HG03196 (cell line): ENCODE data around the gene KLK8.

ENCODE experiments used
- ATAC-seq: cut with Tn5 transposase; IDR thresholded peaks from one replicate; pipeline ENCODE4 v1.9.1; 2021; ENCODE audit not compliant: unreplicated experiment

The KLK8 gene

DNA sequence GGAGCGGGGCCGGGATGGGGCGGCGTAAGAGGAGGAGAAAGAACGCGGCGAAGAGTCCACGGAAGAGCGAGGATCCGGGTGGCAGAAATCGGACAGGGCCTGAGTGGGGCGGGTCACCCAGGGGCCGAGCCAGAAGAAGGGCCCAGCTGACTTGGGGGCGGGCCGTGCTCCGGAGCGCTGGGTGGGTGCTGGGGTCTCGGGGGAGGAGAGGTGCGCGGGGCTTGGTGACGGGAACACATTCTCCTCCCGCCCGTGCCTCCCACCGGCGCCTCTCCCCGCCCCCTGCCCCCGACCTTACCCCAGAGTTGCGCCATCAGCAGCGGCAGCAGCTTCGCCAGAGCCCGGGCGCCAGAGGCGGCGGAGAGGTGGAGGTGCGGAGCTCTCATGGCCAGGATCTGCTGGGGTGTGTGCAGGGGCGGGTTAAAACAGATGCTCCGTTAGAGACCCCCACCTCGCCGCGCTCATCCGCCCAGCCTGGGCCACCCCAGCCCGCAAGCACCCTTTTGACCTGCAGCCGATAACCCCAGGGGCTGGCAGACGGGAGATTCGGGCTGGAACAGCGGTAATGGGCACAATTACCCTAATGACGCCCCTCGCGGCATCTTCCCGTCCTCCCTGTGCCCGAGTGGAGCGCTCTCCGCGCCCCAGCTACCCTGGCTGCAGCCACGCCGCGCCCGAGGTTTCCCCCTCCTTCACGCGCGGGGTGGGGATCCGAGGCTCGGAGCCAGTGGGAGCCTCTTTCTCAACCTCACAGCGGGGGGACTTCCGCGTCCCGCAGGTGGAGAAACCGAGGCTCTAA lies 17.5 kb upstream of the KLK8 start:
- no peak for ATAC-seq

DNA sequence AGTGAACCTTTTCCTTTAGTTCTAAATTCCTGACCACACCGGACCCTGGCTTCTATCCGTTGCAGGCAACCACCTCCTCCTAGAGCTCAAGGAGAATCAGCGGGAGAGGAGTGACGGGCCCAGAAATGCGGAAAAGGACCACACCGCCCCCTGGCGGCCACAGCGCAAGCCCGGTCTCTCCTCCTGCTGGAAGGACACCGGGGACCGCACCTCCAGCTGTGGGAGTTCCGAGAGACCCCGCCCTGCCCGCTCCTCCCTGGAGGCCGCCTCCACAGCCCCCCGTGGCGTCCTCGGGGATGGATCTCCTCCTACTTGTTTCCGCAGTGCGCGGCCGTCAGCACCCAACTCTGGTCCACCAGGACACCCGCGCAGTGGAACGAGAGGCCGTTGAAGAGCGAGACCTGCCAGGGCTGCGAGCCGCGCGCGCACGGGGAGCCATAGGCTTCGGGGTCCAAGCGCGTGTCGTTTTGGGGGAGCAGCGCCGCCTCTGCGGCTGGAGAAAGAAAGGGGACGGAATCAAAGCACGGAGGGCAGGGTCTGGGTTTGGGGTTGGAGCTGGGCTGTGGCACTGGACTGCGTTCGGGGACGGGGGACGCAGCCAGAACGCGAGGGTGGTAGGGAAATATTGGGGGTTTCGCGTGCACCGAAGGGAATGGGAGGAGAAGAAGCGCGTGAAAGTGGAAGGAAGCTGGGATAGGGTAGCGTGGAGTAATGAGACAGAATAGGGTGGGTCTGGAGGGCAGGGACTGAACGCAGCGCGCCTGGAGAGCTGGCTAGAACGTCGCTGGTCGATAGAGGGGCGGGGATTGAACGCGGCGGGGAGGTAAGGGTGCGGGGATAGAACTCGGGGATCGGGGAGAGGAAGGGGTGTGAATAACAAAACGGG lies 15.6 kb upstream of the KLK8 start:
- ATAC-seq = no peak

DNA sequence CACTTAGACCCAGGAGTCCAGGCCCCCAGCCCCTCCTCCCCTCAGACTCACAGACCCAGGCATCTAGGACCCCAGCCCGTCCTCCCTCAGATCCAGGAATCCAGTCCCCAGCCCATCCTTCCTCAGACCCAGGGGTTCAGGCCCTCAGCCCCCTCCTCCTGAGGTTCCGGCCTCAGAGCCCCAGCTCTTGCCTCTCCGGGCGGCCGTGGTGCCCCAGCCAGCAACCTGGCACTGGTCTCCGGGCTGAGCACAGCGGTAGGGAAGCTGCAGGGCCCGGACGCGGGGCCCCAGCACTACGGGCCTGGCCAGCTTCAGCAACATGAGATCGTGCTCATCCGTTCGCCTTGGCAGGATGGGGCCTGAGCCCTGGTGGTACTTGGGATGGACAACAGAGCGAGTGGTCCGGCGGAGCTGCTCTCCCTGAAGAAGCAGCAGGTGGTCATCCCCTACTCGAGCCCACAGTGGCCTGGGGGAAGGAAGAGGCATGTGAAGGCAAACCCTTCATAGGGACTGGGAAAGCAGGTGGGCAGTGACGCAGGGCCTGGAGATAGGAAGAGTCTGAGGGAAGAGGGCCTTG lies 14.4 kb upstream of the KLK8 start:
- ATAC-seq = no peak

DNA sequence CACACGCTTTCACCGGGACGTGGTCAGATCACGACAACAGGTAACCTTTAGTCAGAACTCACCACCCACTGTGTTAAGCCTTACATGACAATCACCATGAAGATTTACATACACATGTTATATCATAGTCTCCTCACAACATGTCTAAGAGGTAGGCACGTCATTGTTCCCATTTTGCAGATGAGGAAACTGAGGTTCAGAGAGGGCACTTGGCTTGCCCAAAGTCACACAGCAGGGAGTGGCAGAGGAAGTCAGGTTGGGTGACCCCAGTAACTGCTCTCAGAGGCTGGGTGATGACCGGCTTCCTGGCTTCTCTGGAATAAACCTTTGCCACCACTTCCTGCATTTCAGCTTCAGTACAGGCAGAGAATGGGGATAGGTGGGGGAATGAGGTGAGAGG lies 12.8 kb upstream of the KLK8 start:
- no peak for ATAC-seq

DNA sequence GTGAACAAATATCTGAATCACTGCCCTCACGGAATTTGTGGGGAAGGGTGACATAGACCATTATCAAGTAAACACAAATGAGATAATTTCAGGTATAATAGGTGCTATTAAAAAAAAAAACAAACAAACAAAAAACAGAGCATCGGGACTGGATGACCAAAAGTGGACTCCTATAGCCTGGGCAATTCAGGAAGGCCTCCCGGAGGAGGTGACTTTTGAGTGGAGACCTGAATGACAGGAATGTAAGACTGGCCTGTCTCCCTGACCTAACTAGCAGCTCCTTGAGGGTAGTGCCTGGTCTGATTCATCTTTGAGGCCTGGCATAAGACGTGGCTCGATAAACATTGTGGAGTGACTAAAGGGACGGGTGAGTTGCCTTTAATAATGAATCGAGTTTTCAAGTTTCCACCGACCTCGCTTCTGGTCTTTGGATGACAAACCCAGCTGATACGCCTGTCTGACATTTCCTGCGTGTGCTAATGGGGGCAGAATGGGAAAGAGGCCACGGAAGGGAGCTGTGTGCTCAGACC lies 11.3 kb upstream of the KLK8 start:
- no peak for ATAC-seq

DNA sequence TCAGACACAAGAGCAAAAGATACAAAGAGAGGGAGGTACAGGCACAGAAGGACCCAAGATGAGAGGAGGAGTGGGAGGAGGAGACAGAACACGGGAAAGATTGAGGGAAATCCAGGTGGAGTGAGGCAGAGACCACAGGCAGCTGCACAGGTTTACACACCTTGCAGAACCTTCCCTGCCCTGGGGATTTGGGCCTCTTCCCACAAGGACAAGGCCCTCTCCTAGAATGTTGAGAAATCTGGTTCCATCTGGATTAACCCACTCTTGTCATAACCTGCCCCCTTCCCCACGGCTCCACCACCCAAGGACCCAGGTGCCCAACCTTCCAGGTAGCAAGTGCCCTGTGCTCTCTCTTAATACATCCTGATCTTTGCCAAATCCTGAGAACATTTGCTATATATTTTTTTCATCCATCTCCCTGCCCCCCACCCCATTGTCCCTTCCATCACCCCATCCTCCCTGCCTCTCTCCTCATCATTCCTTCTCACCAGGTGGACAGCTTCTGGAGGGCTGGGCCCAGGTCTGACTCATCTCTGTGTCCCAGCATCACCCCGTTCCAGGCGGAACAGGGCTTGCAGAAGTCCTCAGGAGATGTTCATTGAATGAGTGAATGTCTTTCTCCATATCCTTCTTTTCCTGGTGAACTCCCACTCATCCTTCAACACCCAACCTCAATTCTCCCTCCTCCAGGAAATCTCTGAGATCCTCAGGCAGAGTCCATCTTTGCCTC lies 8.8 kb upstream of the KLK8 start:
- ATAC-seq = no peak

DNA sequence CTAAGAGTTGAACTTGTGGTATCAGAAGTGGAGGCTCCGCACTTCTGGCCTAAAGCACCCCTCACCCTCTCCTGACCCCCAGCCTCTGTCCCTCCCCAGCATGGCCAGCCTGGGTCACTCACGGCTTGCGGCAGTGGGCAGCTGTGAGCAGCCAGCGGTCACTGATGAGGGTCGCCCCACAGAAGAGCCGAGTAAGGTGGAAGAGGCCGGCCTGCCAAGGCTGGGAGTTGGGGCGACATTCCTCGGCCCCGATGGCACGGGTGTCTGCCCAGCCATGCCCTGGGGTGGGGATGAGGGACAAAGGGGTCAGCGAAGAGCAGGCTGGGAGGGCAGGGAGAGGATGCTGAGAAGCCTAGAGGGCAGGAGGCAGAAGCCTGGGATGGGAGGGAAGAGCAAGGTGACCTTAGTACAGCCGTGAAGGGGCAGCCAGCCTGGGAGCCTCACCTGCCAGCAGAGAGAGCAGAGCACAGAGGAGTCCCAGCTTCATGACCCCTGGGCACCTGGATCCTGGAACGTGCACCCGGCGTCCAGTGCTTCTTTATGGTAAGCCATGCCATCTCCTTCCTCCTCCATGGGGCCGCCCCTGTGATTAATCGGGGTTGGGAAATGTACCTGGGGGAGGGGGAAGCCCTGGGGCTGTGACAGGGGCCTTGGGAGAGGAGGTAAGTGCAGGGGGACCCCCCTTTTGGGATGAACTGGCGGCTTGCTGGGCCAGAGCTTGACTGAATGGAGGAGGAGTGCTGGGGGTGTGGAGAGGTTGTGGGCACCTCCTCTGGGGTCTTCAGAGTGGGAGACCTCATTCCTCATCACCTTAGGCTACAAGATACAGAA lies 7.9 kb upstream of the KLK8 start:
- ATAC-seq = no peak

DNA sequence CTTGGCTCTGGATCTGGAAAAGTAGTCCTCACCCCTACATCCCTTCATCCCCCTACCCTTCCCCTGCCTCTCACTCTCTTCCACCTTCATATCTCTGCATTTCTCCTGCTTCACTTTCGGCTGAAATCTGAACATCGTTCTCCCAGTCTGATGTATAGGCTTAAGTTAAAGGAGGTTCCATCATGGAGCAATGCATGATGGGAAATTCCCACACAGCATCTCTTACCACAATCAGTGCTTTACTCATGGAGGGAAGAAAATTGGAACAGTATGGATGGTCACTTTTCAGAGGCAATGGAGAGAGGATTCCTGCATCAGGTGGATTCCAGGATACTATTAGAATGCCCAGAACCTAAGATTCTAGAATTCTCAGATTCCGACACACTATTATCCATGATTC lies 6.1 kb upstream of the KLK8 start:
- no peak for ATAC-seq

DNA sequence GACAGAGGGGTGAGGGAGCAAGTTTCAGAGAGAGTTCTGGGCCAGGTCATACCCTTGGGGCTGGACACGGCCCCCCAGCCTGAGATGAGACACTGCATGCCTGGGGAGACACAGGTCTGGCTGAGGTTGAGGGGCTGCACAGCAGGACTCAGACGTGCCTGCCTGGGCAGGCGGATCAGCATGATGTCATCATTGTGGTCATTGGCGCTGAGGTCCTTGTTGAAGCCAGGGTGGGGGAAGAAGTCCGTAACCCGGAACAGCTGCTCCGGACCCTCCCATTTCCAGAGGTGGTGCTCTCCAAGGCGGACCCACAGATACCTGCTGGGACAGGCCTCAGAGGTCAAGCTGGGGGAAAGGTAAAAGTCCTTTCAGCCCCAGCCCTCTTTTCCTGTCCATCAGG lies 5.0 kb upstream of the KLK8 start:
- ATAC-seq = no peak

DNA sequence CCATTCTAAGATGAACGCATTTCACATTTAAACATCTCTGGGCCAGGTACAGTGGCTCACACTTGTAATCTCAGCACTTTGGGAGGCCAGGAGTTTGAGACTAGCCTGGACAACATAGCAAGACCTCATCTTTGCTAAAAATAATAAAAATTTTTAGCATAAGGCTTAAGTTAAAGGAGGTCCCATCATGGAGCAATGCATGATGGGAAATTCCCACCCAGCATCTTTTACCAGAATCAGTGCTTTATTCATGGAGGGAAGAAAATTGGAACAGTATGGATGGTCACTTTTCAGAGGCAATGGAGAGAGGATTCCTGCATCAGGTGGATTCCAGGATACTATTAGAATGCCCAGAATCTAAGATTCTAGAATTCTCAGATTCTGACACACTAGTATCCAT lies 3.8 kb upstream of the KLK8 start:
- ATAC-seq = no peak

DNA sequence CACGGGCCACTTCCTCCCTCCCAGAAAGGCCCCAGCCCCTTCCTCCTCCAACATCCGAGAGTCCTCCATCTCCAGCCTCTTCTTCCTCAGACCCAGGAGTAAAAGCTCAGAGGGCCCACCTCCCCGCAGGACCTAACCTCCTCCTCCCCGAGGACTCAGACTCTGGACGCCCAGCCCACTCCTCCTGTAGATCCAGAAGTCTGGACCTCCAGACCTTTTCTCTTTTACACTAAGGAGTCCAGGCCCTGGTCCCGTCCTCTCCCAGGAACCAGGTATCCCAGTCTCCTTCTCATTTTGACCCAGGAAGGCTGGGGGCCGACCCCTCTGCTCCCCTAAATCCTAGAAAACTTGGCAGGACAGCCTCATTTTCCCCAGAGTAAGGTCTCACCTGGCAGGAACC lies 1.9 kb upstream of the KLK8 start:
- ATAC-seq = no peak

DNA sequence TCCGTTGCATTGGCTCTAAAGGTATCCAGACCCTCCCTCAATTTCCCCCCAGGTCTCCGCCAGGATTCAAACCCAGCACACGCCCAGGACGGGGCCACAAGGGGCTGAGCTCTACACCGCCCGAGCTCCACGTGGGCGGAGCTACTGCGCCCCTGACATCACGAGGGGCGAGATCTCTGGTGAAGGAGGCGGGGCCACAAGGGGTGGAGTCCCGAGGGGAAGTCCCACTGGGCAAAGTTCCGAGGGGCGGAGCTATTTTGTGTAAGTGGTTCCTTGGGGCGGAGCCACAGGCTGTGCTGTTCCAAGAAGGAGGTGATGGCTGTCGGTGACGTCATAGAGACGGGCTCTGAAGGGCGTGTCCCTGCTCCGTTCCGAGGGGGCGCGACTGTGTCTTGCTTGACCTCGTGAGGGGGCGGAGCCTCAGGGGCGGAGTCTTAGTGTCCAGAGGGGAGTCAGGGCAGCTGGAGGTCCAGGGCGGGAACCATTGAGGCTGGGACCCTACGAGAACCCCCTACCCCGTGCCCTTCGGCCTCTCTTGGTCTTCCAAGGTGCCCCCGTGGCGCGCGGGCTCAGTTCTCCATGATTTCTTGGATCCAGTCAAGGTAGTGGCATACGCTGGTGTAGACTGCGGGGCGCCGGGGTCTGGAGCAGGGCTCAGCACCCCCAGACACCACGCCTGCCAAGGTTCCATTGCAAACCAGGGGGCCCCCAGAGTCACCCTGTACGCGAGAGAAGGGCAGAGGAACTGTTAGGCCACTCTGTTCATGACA lies 1.3 kb upstream of the KLK8 start:
- no peak for ATAC-seq

DNA sequence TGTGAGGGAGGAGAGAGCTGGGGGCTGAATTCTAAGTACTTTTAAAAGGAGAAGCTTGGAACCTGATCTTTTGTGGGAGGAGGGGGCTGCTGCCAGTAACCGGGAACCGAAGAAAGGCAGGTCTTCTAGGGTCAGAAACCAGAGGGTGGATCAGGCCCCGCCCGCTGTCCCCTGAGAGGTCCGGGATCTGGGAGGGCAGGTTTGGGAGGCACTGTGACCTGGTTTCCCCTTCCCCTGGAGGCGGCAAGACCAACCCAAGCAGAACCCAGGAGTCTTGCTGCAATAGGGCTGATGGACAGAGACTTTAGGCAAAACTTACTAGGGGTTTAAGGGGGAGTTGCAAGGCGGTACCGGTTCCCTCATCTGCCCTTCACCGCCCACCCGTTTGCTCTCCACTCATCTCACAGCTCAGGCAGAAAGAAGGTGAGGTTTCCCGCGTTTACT lies 707 bp upstream of the KLK8 start:
- ATAC-seq = no peak

DNA sequence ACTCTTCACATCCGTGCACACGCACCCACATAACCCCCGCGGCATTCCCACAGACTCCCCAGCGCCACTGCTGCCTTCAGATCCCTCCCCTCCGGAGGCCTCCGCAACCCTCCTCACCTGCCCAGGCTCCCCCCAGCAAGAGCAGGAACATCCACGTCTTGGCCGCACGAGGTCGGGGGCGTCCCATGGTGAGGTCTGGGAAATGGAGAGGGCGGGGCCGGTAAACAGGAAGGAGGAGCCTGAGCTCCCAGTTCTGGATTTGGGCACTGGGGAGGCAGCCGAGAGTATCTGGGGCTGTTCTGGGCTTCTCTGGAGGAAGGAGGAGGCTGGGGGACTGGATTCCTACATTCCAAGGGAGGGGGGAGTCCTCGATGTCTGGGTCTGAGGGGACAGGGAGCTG lies 423 bp downstream of the KLK8 start:
- ATAC-seq = no peak

DNA sequence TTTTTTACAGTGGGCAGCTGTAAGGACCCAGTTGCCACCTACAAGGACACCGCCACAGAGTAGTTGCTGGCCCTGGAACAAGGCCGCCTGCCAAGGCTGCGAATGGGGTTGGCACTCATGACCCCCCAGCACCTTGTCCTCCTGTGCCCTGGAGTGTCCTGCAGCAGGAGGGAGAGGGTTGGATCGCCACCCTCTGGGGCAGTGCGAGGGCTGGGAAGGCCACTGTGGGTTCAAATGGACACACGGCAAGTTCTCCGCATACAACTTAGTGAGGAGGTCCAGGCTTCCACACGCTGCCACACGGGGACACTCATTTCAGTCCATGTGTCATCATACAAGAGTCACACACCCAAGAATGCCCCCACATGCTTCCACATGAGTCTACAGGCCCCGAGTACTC lies 978 bp downstream of the KLK8 start:
- no peak for ATAC-seq

DNA sequence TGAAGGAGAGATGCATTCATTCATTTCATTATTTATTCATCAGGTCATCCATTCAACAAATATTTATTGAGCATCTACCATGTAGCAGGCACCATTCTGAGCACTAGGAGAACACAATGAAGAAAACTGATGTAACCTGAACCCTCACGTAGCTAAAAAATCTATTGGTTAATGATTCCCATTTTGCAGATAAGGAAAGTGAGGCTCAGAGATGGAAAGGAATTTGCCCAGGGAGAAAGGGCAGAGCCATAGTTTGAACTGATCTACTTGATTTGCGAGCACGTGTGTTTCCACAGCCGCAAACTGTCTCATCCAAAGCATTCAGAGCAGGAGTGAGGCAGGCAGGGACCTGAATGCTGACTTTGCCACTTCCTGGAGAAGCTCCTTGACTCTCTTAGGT lies 2.7 kb downstream of the KLK8 start:
- ATAC-seq = no peak

DNA sequence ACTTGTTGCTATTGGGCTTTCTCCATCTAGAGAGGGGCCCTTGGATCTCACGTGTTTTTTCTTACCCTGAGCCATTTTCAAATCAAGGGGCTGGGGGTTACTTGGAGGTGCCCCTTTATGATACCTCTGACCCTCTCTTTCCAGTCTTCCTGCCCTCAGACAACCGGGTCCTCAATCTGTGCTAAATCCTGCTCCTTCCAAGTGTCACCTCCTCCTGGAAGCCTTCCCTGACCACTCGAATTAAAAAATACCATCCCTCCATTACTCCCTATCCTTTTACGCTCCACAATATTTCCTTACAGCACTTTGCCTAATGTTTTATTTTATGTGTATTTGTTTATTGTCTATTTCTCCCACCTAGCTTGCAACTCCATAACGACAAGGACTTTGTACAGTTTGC lies 3.3 kb downstream of the KLK8 start:
- ATAC-seq = no peak

DNA sequence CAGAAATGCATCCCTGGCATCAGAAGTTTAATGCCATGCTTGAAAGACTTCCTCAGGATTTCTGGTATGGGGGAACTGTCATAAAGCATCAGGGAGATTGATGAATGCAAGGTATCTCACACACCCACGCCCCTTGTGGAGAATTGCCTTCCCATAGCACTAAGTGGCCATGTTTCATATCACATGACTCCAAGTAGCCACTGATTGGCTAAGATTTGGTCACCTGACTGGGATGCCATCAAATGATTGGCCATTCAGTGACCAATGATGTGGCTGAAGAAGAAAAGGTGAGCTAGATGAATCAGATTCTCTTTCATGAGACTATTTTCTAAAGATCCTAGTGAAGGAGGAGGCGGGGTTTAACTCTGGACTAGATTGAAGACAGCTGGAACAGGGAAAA lies 7.3 kb downstream of the KLK8 start:
- ATAC-seq = no peak

DNA sequence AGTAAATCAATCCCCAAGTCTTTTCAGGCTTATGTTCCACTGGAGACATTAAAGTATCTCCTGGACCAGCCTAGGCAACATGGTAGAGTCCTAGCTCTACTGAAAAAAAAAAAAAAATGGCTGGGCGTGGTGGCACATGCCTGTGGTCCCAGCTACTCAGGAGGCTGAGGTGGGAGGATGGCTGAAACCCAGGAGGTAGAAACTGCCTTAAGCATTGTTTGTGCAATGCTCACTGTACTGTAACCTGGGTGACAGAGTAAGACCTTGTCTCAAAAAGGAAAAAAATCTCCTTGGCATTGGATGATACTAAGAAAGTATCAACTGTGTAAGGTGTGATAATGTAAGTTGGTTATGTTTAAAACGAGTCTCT lies 8.8 kb downstream of the KLK8 start:
- ATAC-seq = no peak
